Ovary (tissue), 10 donors: ENCODE data around the gene PPP6R3. TPM values are rescaled to one million over a fixed set of nuclear protein-coding genes. Genes with fewer than 3 reads are reported as not detected.

Experiments used
- DNase-seq, 5 donors: peaks; one replicate each; pipeline ENCODE4 v3.0.0-alpha.2; 2019 to 2020
- H3K27ac ChIP-seq, 2 donors: fragments of 200-600 bp; one replicate each; pipeline versions ENCODE4 v1.5.1 to v1.8.0; 2019 to 2022
- H3K27me3 ChIP-seq: fragments of 200-600 bp; one replicate; pipeline ENCODE4 v1.8.0; 2022
- H3K36me3 ChIP-seq: fragments of 200-600 bp; sonication (generic); one replicate; pipeline ENCODE4 v1.5.1; 2019
- H3K4me1 ChIP-seq: one replicate; pipeline ENCODE4 v1.8.1; 2013; ENCODE audit warnings: mild to moderate bottlenecking, moderate library complexity; ENCODE audit not compliant: insufficient read depth
- H3K4me3 ChIP-seq: fragments of 200-600 bp; sonication (generic); one replicate; pipeline ENCODE4 v1.5.1; 2017
- H3K9me3 ChIP-seq, 2 donors: fragments of 200-600 bp in 1 of 2; sonication (generic) in 1 of 2; one replicate each; pipeline versions ENCODE4 v1.5.1 to v1.8.1; 2013 to 2019; ENCODE audit warnings: mild to moderate bottlenecking in 1 of 2, moderate library complexity in 1 of 2
- CTCF ChIP-seq, 3 donors: fragments of 450-650 bp in 2 of 3; fragments of 200-600 bp in 1 of 3; IDR thresholded peaks; one replicate each; pipeline versions ENCODE4 v1.5.1 to v1.8.0; 2016 to 2022; ENCODE audit warnings: antibody characterized with exemption in 3 of 3, mild to moderate bottlenecking in 1 of 3
- EP300 ChIP-seq: sonication (generic); formaldehyde crosslinking; IDR thresholded peaks from one replicate; pipeline ENCODE4 v1.6.1; 2017; ENCODE audit warnings: antibody characterized with exemption
- POLR2A ChIP-seq: fragments of 450-650 bp; IDR thresholded peaks from one replicate; pipeline ENCODE4 v1.6.1; 2017; ENCODE audit warnings: antibody characterized with exemption, mild to moderate bottlenecking, moderate library complexity
- WGBS, 3 donors: extraction: QIAGEN DNeasy Blood & Tissue Kit in 1 of 3; methylation state at CpG; one replicate each; pipeline versions ENCODE4 v1.1.5 to v1.1.7; 2013 to 2017; 5-methylcytosine and 5-hydroxymethylcytosine counted together
- intact Hi-C, 4 donors: fragments of 100-400 bp; cut with DNase I; formaldehyde crosslinking; loops; one replicate each; pipeline versions ENCODE4 v1.11.0 to v1.15.1; 2022 to 2023
- long read RNA-seq, 3 donors: library from polyadenylated mRNA in 2 of 3; unstranded in 2 of 3; transcript quantifications; one replicate each; pipeline ENCODE4 v2.0.0 and lab custom pipeline, GENCODE V29; 2021 to 2026
- polyA plus RNA-seq, 2 donors: library from polyadenylated mRNA; stranded (reverse); fragments of 200-250 nt in 1 of 2; fragments of 350-450 nt in 1 of 2; fragmentation: Illumina TruSeq in 1 of 2; extraction: RNeasy Lipid Tissue Mini Kit (QIAGEN cat#74804) in 1 of 2; gene quantifications; one replicate each; pipeline ENCODE4 v1.2.3, GENCODE V29; 2013 to 2014
- total RNA-seq, 7 donors: library from RNA; depleted of rRNA in 2 of 7; stranded (reverse); fragments of >200 nt in 2 of 7; fragmentation: NEBNext Ultra II Directional in 3 of 7; extraction: Animal tissue kit (Norgen Biotek cat#: 25700) in 3 of 7; gene quantifications; one replicate each; pipeline versions ENCODE4 v1.1.0 to v1.2.4, GENCODE V29; 2016 to 2023
- donor health status: DM: no; HTN: no; CAD: no; lungs with moderate emphysema.
- donor health status: DM: no; HTN: no; CAD: no.
- donor health status: Bipolar disorder and iron deficiency.
- donor health status: DM: yes; HTN: yes; CAD: no.
- donor health status: DM: no; HTN: no; CAD: no.
- donor health status: DM: yes; HTN: yes; CAD: no.

The PPP6R3 gene
- total RNA-seq (100 to 1,000 TPM in 6 of 7 donors, 10 to 100 TPM in 1; 98.4 to 122 (median 114) TPM), polyA plus RNA-seq (10 to 100 TPM; 36.4 to 47.7 TPM)
- long read RNA-seq, donor 1, partial matches to known transcripts, result 15 of 28 reads
- long read RNA-seq, donor 1, other reads (novel, unspliced or antisense), result 11 of 28 reads
- long read RNA-seq, donor 2, full-length matches to known transcripts, result 4 of 4 reads
- long read RNA-seq, donor 2, partial matches to known transcripts, result 0 of 4 reads
- long read RNA-seq, donor 2, other reads (novel, unspliced or antisense), result 0 of 4 reads
- long read RNA-seq, donor 3, full-length matches to known transcripts, result 10 of 46 reads
- long read RNA-seq, donor 3, partial matches to known transcripts, result 12 of 46 reads
- long read RNA-seq, donor 3, other reads (novel, unspliced or antisense), result 24 of 46 reads

DNA sequence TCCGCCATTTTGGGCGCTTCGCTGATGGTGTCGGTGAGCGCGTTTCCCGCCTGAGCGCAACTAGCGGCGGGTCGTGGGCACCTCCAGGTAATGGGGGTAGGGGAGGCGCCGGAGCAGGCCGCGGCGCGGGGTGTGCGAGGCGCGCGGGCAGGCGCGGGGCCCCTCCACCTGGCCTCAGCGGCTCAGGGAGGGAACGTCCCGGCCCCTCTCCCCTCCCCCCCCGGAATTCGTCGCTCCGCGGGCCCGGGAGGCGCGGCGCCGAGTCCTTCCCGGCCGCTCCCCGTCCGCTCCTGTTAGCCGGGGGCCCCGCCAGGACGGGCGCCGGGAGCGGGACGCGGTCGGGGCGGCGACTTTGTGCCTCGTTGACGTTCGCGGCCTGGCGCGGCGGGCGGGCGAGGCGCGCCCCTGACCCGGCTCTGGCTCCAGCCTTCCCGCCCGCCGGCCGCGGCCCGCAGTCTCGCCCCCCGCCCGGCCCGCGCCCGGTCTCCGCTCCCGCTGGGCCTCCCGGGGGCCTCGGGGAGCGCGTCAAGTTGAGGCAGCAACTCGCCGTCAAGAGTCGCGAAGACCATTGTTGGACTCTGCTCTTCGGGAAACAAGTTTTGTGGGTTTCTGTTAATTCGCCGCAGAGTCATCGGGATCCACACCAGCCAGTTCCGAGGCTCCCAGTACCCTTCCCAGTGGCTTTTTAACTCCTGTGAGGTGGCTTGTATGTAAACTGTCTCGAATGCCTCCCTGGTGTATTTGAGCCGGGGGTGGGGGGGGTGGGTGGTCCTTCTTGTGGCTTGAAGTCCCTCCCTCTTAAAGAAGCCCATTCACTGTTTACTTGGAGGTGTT, at the start of gene PPP6R3:
TSS of gene PPP6R3 (plus strand) at position 12 of the 834 bp plus-strand sequence. CDS start 76,913 bp downstream, outside the sequence.
- Histone ChIP-seq H3K27me3 (no peaks in the 10 kb centered on the region), H3K36me3 (no peaks in the 10 kb centered on the region), H3K4me3 (peak within 1 kb of the TSS; percentile 99), H3K9me3 (no peaks in the 10 kb centered on the region), H3K4me1 (peaks cover 18% of the 10 kb centered on the region), H3K27ac (peak within 1 kb of the TSS; percentile 83 to 95)
- no peak for TF ChIP-seq EP300
- peak; percentile 82 for TF ChIP-seq POLR2A
- peak in 2 of 3 donors; percentile 21 to 29 for TF ChIP-seq CTCF (IDR thresholded peaks at IDR 0.05)
- WGBS, 3 donors, result 0 to 1% (median 0%) methylated on average over 62 to 89 of the region's 92 CpGs
- DNase-seq, result no peak
- intact Hi-C loops, result loop anchor here in 1 of 4 donors (10.0 kb wide), 1 partner anchor 54 kb away; no protein-coding TSS in a partner anchor

- Histone ChIP-seq H3K9me3 (no peaks in the 10 kb centered on the region), H3K27ac (no peak overlapping the region), H3K4me3 (no peak overlapping the region), H3K27me3 (no peaks in the 10 kb centered on the region), H3K36me3 (no peaks in the 10 kb centered on the region), H3K4me1 (no peaks in the 10 kb centered on the region)
- intact Hi-C loops, result no loop called here
- no peak for TF ChIP-seq EP300
- TF ChIP-seq CTCF (IDR thresholded peaks at IDR 0.05), result no peak
- no peak for TF ChIP-seq POLR2A
- DNase-seq, result no peak
- 86 to 90% (median 90%) methylated on average over 17 of the region's 17 CpGs for WGBS, 3 donors
Measured at GRCh38 chr11:68411501-68411991, 49.0 kb upstream of the PPP6R3 start.

DNA sequence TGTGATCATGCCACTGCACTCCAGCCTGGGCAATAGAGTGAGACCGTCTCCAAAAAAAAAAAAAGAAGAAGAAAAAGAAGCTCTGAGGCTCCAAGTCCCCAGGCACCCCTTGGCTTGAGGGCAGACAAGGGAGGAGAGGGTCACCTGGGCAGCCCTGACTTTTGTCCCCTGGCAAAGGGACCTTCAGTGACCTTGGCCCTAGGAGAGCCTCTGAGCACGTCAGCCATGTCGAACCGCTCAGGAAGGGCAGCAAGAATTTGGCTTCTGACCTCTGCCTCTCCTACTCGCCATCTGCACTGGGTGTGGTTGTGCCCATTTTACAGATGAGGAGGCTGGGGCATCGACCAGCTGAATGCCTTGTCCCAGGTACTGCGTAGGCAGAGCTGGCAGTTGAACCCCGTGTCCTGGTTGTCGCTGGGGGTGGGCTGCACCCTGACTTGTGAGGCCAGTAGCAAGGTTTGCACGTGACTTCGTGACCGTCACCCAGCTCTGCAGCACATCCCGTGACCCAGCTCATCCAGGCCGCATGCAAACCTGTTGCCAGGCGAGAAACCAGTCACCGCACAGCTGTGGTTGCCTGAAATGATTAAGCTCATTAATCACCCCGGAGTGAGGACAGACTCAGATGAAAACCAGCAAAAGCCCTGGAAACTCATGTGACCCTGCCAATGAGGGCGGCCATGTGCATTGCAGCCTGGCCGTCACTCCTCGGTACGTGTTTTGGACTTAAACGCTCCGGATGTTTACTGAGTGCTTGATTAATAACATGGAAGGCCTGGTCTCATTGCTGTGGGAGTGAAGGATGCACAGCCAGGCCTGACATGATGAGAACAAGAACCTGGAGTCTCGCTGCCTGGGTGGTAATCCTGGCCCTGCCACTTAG, 47.7 kb upstream of the PPP6R3 start:
- no peaks in the 10 kb centered on the region for H3K36me3 ChIP-seq
- 46 to 63% (median 51%) methylated on average over 24 of the region's 24 CpGs for WGBS, 3 donors
- no peak for DNase-seq
- no peaks in the 10 kb centered on the region for H3K27me3 ChIP-seq
- intact Hi-C loops, result no loop called here
- no peak overlapping the region for H3K4me3 ChIP-seq
- no peaks in the 10 kb centered on the region for H3K9me3 ChIP-seq
- H3K27ac ChIP-seq, result no peak overlapping the region
- no peaks in the 10 kb centered on the region for H3K4me1 ChIP-seq
- TF ChIP-seq EP300, result no peak
- no peak for TF ChIP-seq CTCF (IDR thresholded peaks at IDR 0.05)
- TF ChIP-seq POLR2A, result no peak

DNA sequence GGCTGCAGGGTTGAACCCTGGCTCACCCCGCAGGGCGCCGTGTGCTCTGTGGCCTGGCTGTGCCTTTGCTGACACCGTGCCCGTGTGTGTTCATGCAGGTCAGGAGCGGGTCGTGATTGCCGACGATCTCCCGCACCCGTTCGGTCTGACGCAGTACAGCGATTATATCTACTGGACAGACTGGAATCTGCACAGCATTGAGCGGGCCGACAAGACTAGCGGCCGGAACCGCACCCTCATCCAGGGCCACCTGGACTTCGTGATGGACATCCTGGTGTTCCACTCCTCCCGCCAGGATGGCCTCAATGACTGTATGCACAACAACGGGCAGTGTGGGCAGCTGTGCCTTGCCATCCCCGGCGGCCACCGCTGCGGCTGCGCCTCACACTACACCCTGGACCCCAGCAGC, 47.0 kb upstream of the PPP6R3 start:
- TF ChIP-seq EP300 (no peak), POLR2A (no peak), CTCF (IDR thresholded peaks at IDR 0.05) (no peak)
- DNase-seq, result peak in 1 of 5 donors; percentile 13
- no peaks in the 10 kb centered on the region for H3K27me3 ChIP-seq
- intact Hi-C loops, result no loop called here
- H3K4me1 ChIP-seq, result no peaks in the 10 kb centered on the region
- H3K9me3 ChIP-seq, result no peaks in the 10 kb centered on the region
- no peaks in the 10 kb centered on the region for H3K36me3 ChIP-seq
- 66 to 77% (median 73%) methylated on average over 23 to 27 of the region's 27 CpGs for WGBS, 3 donors
- no peak overlapping the region for H3K4me3 ChIP-seq
- no peak overlapping the region for H3K27ac ChIP-seq
